B cell (primary cell): ENCODE data around the gene LAGE3.

Experiments
- CTCF ChIP-seq: fragments of 200-600 bp; IDR thresholded peaks from one replicate; pipeline ENCODE4 v1.8.0; 2022; ENCODE audit warnings: antibody characterized with exemption, mild to moderate bottlenecking
- EZH2 ChIP-seq: IDR thresholded peaks from 2 replicates; pipeline ENCODE4 v1.6.1; 2012; ENCODE audit warnings: borderline replicate concordance, low read depth, mild to moderate bottlenecking, moderate library complexity, low read length; ENCODE audit not compliant: insufficient read depth, poor library complexity, severe bottlenecking

GRCh38 chrX:154485150-154486051 lies 6.3 kb upstream of the LAGE3 start:
- no peak for TF ChIP-seq CTCF
- TF ChIP-seq EZH2 = no peak
